ENCODE results near the gene MYO1G.
A peak's percentile ranks its signal among the peaks of the same experiment; 100 is the strongest.
"Not testable (repeated sequence)": the region's sequence is repeated elsewhere in the genome, so short reads cannot be mapped to it uniquely, and the experiment has no call there.

MYO1G gene

DNA sequence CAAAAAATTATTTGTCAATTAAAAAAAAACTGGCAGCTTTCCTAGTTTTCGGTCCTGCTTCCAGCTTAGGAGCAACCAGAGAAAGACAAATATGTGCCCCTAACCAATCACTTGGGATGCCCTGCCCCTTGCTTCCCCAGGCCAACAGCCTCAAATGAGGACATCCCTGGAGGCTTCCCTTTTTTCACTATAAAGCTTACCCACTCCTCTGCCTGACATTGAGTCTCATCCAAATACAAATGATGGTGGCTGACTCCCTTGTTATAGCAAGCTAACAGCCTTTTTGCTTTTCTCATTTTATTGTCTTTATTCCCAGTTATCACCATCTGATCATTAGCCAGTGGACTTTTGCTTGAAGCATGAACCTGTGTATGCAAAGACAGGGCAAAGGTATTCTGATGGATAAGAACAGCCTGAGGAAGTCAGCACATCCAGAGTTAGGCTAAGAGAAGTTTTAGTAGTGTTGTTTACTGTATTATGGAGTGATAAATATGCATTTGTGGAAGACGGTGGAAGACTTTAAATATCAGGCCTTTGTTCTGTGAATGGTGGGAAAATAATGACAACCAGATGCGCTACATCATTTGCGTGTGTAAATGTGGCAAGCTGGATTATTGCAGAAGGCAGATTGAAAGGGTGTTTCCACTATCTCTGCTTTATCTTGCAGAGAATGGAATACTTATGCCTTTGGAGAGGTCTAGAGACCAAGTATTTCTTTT lies 19.5 kb upstream of the MYO1G start:
- peak; percentile 24 for DNase-seq

DNA sequence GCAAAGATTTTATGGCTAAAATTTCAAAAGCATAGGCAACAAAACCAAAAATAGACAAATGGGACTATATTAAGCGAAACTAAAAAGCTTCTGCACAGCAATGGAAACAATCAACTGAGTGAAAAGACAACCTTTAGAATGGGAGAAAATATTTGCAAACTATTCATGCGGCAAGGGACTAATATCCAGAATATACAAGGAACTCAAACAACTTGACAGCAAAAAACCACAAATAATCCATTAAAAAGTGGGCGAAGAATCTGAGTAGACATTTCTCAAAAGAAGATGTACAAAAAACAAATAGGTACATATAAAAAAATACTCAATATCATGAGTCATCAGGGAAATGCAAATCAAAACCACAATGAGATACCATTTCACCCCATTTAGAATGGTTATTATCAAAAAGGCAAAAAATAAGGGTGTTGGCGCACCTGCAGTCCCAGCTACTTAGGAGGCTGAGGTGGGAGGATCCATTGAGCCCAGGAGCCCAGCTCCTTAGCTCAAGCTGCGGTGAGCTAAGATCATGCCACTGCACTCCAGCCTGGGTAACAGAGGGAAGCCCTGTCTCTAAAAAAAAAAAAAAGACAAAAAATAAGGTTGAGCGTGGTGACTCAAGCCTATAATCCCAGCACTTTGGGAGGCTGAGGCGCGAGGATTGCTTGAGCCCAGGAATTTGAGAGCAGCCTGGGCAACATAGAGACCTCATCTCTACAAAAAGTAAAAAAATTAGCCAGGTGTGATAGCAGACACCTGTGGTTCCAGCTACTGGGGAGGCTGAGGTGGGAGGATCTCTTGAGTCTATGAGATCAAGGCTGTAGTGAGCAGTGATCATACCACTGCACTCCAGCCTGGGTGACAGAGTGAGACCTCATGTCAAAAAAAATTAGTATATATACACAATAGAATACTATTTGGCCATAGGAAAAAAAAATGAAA lies 17.0 kb upstream of the MYO1G start:
- peak; percentile 54 for DNase-seq

DNA sequence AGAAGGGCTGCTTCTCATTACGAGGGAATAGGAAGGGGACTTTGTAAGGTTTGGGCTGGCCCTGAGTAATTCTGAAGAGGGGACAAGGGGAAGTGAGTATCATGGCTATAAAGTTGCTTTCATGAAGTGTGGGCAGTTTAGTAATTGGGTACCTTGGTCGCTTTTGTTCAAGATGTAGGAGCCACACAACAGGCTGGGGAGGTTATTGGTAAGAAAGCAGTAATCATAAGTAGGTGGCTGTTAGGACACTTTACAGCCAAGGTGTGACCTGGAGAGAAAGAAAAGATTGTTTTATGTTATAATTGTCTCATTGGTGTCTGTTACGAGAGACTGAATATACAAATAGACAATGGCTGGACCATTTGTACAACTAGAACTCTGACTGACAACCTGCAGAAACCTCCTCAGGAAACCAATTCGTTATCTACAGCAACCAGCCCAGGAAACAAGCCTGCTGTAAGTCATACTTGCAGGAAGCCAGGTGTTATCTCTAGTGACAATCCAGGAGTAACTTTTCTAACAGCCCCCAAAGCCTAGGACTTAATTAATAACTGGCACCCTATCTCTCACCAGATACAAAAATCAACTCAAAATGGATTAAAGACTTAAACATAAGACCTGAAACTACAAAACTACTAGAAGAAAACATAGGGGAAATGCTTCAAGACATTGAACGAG lies 16.2 kb upstream of the MYO1G start:
- peak; percentile 97 for DNase-seq

DNA sequence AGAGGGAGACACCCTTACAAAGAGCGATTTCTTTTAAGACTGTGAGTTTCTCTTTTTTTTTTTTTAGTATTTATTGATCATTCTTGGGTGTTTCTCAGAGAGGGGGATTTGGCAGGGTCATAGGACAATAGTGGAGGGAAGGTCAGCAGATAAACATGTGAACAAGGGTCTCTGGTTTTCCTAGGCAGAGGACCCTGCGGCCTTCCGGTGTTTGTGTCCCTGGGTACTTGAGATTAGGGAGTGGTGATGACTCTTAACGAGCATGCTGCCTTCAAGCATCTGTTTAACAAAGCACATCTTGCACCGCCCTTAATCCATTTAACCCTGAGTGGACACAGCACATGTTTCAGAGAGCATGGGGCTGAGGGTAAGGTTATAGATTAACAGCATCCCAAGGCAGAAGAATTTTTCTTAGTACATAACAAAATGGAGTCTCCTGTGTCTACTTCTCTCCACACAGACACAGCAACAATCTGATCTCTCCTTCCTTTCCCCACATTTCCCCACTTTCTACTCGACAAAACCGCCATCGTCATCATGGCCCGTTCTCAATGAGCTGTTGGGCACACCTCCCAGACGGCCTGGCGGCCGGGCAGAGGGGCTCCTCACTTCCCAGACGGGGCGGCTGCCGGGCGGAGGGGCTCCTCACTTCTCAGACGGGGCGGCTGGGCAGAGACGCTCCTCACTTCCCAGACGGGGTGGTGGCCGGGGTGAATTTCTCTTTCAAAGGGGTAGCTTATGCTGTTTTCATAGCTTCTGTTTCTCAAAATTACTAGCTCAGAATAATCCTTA lies 13.4 kb upstream of the MYO1G start:
- not testable (repeated sequence) for DNase-seq

DNA sequence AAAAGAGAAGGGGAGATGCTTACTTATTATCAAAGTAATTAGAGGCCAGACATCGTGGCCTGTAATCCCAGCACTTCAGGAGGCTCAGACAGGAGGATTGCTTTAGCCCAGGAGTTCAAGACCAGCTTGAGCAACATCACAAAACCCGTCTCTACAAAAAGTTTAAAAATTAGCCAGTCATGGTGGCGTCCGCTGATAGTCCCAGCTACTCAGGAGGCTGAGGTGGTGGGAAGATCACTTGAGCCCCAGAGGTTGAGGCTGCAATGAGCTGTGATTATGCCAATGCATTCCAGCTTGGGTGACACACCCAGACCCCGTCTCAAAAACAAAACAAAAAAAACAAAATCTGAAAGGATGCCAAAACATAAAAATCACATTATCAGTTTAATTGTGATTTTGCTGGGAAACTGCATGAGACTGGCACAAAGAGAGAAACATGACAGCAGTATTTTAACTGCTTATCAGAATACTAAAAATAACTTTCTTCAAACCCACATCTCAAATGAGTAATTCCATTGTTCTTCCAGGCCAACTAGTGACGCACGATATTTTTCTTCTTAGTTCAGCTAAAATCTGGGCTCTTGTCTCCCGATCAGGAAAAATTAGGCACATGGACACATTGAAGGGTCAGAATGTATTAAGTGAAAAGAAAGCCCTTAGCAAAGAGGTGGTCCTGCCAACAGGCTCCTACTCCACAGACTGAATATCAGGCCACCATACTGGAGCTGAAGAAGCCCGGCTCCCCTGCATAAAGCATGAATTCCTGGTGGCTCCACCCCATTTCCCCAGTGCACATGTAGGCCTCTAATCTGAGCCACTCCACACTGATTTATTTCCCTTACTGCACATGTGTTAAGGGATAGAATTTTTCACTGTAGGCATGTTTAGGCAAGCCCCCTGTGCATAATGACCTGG lies 11.6 kb upstream of the MYO1G start:
- no peak for DNase-seq

DNA sequence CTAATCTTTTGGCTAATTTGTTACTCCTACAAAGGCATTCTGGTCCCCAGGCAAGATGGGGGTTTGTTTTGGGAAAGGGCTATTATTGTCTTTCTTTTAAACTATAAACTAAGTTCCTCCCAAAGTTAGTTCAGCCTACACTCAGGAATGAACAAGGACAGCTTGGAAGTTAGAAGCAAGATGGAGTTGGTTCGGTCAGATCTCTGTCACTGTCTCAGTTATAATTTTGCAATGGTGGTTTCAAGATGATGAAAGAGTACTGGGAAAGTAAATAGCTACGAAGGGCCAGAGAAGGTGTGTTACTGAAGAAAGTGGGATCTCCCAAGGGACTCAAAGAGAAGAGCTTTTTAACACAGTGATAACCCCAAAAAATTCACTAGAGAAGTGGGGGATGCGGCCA lies 10.3 kb upstream of the MYO1G start:
- no peak for DNase-seq

DNA sequence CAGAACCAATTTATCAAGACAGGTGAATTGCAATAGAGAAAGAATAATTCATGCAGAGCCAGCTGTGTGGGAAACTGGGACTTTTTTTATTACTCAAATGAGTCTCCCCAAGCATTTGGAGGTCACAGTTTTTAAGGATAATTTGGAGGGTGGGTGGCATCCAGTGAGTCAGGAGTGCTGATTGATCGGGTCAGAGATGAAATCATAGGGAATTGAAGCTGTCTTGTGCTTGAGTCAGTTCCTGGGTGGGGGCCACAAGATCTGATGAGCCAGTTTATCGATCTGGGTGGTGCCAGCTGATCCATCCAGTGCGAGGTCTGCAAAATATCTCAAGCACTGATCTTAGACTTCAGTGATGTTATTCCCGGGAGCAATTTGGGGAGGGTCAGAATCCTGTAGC lies 9.9 kb upstream of the MYO1G start:
- no peak for DNase-seq

DNA sequence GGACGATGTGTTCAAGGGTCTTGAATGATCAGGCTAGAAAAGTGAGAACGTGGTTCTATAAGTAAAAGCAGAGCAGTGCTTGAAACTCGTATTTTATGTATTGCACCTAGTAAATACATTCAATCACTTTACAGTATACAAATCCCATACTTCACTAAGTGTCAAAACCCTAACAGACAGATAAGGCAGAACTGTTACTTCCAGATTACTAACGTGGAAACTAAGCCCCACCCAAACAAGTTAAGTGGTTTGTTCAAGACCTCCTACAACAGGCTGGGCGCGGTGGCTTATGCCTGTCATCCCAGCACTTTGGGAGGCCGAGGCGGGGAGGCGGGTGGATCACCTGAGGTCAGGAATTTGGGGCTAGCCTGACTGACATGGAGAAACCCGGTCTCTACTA lies 9.2 kb upstream of the MYO1G start:
- no peak for DNase-seq

DNA sequence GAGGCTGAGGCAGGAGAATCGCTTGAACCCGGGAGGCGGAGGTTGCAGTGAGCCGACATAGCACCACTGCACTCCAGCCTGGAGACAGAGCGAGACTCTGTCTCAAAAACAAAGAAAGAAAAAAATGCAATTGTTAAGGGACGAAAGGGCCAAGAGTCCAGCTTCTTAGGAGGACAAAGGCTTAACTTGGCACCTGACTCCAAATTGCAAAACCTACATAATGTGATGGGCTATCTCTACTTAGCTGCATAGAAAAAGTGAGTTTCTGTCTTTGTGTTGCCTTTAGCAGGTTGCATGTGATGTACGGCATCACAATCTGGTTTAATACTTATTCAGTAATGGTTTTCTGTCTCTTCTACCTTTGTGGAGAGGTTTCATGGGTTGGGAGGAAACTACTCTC lies 8.6 kb upstream of the MYO1G start:
- DNase-seq: no peak

DNA sequence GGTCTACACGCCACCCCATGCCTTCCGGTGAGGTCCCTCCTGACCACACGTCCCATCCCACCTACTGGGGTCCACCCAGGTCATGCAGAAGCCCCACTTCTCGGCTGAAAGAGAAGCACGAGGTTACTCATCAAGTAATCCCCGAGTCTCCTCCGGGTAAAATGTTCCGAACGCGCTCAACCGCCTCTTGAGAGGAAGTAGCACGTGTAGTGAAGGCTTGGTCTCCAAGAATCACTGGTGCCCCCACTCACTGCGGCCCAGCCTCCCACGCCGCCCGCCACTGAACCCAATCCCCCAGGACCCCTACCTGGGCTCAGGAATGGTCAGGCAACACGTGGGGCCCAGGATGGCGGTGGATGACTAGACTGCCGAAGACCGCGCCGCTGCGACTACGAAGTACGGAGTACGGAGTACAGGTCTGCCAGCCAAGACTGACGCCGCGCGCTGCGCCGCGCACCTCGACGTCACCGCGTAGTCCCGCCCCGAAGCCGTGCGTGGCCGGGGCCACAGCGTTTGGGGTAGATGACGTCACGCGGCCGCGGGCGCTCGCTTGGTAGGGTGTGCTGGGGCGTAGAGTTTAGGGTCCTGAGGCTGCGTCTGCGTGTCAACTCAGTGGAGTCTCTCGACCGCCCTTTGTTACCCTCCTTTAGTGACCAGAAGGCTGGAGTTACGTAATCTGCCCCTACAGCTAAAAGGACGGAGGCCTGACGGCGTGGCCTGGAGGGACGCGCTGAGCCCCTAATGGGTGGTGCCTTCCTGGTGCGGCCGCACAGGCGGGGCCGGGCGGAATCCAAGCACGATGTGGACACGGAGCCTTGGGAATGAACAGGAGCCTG lies 7.6 kb upstream of the MYO1G start:
- DNase-seq: peak; percentile 89

DNA sequence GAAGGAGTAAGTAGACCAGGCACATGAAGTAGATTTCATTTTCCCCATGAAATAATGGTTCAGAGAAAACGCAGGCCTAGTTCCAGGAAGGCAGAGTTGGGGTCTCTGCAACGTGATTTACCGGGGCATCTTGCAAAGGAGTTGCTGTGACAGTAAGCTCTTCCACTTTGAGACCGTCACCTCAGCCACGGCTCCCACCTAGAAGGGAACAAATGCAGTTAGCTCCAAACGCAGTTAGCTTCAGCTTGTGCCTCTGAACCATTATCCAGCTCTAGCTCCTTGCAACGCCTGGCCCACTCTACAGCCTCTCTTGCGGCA lies 7.0 kb upstream of the MYO1G start:
- no peak for DNase-seq

DNA sequence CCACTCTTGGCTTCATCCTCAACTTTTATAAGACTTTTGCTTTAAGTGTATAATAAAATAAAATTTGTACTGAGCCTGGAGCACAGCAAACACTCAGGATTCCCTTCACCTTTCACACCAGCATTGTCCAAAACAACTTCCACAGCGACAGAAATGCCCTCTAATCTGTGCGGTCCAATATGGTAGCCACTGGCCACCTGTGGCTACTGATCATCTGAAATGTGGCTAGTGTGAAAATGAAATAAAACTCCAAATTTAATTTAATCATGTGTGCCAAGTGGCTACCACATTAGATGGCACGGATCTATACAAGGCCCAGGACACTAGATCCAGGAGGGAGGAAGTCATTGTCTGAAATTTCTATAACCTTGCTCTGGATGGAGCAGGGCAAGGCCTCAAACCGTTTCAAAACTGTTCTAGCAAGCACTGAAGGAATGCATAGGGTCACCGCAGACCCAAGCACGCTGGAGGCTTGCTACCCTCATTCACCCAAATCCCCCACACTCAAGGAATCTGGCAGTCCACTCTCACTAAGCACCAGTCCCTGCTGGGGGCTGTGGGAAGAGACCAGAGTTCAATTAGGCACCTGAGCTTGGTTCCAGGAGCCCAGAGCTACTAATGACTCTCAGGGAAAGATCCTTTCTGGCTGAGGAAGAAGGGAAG lies 6.3 kb upstream of the MYO1G start:
- DNase-seq: no peak

DNA sequence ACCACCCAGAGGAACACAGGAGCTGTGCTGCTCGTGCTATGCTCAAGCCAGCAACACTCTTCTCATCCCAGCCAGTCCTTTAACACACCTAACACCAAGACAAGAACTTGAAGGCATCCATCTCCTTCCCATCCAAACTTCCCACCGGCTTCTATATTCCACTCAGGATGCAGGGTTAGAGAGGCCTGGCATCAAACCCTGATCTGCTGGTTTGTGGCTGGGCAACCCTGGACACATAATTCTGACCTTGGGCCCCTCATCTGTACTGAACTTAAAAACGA lies 5.6 kb upstream of the MYO1G start:
- DNase-seq: no peak

DNA sequence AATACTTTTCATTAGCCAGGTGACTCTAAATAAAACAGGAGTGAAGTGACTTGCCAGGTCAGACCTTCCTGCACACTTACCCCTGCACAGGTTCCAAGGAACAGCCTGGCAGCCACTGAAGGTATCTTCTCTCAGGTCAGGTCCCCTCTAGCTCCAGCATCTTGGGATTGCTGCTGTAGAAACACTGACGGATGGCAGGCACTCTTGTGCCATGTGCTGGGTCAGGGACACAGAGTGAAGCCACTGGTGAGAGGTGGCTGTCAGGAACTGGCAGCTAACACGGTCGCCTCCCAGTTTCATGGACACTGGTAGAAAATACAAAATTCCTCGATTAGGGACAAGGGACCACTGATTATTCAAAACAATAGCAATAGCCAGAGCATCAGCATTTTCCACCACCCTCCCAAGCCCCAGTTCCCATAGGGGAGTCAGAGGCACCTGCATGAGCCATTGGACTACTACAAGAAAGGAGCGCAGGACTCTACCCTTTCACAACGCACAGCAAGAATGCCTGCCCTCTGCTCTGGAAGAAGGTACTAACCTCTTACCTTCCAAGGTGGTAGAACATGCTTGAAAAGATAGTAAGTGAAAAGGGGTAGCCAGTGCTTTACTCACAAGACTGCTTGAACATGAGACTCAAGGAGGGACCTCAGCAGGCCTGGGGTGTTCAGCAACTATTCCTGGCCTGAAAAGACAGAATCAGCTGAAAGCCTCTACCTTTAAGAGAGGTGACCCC lies 5.1 kb upstream of the MYO1G start:
- no peak for DNase-seq

DNA sequence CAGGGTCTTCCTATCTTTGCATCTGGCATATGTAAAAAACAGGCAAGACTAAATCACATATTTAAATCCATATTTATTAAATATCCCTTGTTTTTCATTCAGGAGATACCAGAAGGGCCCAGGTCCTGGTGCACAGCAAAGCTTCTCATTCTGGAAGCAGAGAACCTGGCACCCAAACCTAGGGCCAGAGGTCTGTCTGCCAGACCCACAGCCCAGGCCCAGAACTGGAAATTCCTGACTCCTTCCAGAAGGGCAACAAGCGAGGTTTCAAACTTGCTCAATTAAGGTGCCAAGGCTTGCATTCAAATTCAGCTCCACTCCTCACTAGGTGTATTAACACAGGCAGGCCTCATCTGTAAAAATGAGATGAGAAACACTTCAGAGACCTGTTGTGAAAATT lies 4.2 kb upstream of the MYO1G start:
- DNase-seq: no peak

DNA sequence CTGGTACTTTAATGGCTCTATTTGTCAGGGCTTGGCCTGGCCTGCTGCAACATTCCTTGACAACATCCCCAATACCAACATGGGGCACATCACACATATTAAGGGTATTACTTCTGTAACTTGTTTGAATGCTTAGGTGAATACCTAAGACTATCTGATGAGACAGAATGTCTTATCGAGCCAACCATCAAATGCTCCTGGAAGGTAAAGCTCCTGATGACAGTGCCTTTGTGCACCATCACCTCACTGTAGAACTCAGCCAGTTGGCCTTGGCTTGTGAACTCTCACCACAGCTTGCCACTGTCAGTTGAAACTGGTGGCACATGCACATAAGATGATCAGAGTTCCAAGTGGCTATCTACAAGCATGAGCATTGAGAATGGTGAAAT lies 3.7 kb upstream of the MYO1G start:
- DNase-seq: no peak

DNA sequence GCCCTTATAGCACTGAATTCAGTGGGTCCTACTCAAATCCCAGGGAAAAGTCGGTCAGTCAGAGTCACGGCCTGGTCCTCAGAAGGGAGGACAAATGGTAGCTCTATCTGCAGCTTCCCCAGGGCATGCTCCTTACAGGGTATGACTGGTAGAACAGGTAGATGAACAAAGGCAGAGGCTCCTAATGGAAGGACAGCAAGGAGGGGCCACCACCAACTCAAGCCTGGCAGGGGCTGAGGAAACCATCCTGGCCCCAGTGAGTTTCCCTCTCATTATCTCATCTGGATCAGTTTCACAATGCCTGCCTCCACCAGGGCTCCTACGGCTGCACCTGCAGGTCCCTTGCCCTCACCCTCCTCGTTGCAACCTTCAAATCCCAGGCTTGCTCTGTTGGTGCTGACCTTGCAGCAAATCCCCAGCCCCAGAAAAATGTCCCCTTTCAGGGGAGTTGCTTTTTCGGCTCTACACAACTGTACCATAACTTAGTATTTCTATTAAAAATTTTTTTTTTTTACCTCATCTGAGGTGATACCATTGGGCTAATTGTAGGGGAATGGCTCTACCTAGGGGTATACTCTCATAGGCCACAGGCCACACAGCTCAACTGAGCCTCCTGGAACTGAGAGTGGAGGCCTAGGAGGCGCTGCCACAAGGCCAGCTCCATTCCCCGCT lies 2.4 kb upstream of the MYO1G start:
- peak; percentile 50 for DNase-seq

DNA sequence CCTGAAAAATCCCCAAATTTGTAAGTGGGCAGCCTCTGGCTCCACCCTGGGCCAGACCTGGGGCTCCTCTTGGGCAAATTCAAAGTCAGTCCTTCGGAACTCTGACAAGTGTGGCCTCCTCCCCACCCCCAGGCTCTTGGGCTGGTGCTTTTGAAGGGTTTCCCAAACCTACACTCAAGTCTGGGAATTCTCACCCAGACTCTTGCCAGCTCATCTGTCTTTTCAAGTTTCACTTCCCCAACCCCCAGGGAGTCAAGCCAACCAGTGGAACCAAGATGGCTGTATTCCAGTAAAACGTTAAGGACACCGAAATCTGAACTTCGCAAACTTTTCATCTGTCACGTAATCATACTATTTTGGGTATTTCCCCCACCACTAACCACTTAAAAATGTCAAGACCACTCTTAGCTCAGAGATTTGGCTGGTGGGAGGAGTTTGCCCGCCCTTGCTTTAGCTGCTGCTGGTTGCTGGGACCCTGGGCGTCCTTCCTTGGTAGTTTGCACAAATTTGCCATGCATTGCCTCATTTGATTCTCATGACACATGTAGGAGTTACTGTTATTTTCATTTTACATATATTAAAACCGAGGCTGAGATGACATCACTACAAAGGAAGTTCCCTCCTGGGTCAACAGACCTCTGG lies 1.7 kb upstream of the MYO1G start:
- DNase-seq: no peak

Data from GF-D8 (cell line).